Ammon's horn (tissue), 1 donor: ENCODE results near the gene GPRC6A.
"Not testable (repeated sequence)": the region's sequence is repeated elsewhere in the genome, so short reads cannot be mapped to it uniquely, and the experiment has no call there.

Source experiments
- DNase-seq: peaks from one replicate; pipeline ENCODE4 v3.0.0-alpha.2; 2016; ENCODE audit warnings: low spot score

GPRC6A gene, protein sequence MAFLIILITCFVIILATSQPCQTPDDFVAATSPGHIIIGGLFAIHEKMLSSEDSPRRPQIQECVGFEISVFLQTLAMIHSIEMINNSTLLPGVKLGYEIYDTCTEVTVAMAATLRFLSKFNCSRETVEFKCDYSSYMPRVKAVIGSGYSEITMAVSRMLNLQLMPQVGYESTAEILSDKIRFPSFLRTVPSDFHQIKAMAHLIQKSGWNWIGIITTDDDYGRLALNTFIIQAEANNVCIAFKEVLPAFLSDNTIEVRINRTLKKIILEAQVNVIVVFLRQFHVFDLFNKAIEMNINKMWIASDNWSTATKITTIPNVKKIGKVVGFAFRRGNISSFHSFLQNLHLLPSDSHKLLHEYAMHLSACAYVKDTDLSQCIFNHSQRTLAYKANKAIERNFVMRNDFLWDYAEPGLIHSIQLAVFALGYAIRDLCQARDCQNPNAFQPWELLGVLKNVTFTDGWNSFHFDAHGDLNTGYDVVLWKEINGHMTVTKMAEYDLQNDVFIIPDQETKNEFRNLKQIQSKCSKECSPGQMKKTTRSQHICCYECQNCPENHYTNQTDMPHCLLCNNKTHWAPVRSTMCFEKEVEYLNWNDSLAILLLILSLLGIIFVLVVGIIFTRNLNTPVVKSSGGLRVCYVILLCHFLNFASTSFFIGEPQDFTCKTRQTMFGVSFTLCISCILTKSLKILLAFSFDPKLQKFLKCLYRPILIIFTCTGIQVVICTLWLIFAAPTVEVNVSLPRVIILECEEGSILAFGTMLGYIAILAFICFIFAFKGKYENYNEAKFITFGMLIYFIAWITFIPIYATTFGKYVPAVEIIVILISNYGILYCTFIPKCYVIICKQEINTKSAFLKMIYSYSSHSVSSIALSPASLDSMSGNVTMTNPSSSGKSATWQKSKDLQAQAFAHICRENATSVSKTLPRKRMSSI

DNA sequence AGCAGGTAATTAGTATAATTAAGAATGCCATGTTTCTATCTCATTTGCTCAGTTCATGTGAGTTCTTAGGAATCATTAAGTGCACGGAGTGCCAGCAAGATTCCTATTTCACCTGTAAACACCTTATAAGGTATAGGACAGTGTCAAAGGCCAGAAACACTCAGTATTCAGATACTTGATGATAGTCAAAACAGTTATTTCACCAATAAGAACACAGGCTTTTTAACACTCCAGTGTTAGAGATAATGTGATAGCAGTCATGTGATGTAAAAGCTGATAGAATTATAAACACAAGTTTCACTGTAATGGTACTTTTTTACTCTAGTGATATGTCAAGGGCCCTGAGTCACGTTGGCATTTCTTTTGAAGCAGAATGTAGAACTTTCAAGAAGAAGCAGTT is at the start of gene GPRC6A:
GPRC6A (minus strand) TSS at position 101 of the 400 bp plus-strand sequence; CDS start at position 31, 70 bp downstream.
- no peak for DNase-seq

DNA sequence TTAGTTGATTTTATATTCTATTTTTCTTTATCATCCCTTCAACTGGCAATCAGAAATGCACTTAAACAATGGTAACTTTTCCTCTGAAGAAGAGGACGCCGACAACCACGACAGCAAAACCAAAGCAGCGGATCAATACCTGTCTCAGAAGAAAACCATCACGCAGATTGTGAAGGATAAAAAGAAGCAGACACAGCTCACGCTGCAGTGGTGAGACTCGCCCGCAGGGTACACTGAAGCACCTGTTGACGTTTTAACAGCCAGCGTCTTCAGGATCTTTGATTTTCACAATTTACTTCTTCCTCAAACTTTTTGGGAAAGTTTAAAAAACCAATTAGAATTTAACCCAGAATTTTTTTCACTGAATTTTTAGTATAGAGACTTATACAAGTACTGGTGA is 48.9 kb upstream of the GPRC6A start:
- DNase-seq, result no peak

- DNase-seq, result no peak
Observed at GRCh38 chr6:116876635-116877611, 48.0 kb upstream of the GPRC6A start, which contains the start of gene RFX6. Gene RFX6, plus strand, starts transcription at chr6:116877242. Its CDS starts 34 bp downstream, at chr6:116877276.

- no peak for DNase-seq
Observed at GRCh38 chr6:116876107-116876506, 47.2 kb upstream of the GPRC6A start.

DNA sequence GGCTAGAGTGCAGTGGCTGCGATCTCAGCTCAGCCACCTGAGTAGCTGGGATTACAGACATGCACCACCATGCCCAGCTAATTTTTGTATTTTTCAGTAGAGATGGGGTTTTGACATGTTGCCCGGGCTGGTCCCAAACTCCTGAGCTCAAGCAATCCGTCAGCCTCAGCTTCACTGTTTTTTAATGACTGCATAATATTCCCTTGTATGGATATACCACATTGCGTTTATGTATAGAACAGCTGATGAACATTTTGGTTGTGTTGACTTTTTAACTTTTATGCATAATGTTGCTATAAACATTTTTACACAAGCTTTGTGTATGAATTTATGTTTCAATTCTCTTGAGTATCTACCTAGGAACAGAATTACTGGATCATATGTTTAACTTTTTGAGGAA is 43.9 kb upstream of the GPRC6A start:
- DNase-seq, result no peak

DNA sequence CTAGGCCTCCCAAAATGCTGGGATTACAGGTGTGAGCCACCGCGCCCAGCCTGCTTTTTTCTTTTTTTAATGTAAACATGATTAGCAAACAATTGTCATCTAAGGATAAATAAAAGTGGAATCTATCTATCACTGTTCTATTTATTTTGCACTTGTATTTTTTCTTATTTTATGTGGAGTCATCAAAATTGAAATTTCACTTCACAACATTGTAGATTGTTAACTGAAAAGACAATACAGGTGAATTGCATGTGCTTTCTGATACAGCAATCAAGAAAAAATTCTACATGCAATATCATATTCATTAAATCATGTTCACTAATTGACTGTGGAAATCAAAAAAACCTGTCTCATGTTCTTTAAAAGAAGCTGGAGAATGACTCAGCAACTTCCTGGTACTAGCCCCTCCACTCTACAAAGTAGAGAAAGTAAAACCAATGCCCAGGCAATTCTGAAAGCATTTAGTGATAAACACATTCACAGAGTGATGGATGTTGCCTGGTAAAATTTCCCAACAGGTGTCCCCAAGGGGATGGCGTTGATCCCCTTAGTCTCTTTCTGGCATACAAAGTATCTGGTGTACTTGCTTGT is 37.5 kb upstream of the GPRC6A start:
- DNase-seq, result no peak

DNA sequence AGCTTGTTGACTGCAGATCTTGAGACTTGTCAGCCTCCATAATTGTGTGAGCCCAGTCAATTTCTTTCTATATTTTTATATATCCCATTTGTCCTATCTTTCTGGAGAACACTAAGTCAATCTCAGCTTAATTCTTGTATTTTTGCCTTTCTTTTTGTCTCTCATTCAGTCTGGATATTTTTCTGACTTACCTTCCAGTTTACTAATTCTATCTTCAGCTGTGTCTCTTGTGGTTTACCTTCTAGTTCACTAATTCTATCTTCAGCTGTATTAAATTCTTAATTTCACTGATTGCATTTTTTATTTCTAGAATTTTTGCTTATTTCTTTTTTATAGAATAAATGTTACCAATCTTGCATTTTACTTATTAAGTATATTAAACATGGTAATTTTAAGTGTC is 30.4 kb upstream of the GPRC6A start:
- DNase-seq, result no peak

GRCh38 chr6:116858060-116858459 is 29.2 kb upstream of the GPRC6A start:
- no peak for DNase-seq

DNA sequence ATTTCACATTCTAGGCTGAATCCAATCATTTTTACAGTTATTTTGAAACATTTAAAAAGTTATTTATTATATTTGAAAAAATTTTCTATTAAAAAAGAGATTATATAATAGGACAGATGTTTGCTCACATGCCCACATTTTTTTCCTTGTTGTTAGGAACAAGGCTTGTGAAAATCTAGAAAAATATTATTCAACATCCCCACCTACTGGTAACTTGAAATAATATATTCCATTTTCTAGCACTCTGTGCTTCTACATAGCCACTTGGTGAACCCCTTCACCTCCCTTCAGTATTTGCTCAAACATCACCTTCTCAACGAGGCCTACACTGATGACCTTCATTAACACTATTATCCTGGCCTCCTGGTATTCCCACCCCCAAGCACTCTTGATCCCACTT is 18.3 kb upstream of the GPRC6A start:
- peak; percentile 5 for DNase-seq

DNA sequence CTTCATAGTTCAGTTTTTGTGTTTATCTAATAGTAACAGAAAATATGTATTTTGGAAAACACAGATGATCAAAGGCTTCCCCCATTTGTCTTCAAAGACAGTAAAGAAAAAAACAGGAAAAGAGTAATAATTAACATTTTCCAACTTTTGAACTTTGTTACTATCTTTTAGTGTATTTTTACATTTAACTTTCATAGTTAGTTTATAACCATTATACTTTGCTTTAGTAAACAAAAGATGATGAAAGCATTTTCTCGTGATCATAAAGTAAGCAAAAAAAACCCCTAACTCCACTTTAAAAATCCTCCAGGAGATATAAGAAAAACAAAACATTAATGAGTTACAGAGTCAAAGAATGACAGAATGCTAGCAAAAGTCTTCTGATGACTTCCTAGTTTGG is 13.6 kb upstream of the GPRC6A start:
- DNase-seq, result no peak

- no peak for DNase-seq
Observed at GRCh38 chr6:116840091-116840490, 11.2 kb upstream of the GPRC6A start.

GRCh38 chr6:116836606-116837342 is 7.9 kb upstream of the GPRC6A start:
- no peak for DNase-seq

DNA sequence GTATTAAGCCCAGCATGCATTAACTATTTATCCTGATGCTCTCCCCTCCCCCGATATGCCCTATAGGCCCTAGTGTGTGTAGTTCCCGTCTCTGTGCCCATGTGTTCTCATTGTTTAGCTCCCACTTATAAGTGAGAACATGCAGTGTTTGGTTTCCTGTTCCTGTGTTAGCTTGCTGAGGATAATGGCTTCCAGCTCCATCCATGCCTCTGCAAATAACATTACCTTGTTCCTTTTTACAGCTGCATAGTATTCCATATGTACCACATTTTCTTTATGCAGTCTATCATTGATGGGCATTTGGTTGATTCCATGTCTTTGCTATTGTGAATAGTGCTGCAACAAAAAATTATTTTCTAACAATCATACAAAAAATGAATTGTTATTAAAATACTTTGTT is 5.6 kb upstream of the GPRC6A start:
- DNase-seq, result not testable (repeated sequence)

DNA sequence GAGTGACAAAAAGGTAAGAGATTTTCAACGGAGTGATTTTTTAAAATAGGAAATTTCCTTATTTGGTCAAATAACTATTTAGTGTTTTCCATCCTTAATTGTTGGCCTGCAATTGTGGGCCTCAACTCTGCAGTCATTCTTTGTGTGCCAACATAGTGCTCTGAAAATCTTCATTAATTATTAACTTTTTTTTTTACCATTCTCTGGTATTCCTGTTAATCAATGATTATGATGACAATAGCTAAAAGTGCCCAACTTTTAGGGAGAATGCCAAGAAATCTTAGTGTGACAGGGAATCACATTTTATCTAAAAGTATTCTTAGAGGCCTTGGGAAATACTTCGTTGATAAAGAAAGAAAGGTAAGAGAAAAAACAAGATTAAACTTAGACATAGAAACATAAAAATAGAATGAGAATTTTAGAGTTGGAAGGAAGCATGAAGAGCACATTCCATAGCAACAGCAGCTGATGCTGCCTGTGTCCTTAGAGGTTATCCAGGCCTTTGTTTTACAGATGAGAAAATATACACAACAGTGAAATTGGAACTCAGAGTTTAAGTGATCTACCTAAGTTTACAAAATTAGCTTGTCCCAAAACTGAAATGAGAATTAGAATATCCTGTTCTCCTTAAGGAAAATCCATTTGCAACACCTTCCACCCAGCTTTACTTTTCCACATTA is 1.2 kb downstream of the GPRC6A start:
- no peak for DNase-seq

GRCh38 chr6:116816336-116816735 is 12.5 kb downstream of the GPRC6A start:
- not testable (repeated sequence) for DNase-seq

DNA sequence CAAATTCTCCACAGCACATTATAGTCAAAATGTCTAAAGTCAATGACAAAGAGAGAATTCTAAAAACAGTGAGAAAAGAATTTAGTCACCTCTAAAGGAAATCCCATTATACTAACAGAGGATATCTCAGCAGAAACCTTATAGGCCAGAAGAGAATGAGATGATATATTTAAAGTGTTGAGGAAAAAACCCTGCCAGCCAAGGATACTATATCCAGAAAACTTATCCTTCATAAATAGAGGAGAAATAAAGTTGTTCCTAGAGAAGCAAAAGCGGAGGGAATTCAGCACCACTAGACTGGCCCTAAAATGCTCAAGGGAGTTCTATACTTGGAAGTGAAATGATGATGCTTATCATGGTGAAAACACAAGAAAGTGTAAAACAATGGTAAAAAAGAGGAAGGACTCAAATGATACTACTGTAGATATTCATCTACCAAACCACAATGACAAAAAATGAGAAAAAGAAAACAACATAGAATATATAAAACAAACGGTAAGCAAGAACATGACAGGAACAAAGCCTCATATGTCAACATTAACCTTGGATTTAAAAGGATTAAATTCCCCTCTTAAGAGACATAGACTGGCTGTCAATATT is 16.7 kb downstream of the GPRC6A start:
- DNase-seq, result no peak

DNA sequence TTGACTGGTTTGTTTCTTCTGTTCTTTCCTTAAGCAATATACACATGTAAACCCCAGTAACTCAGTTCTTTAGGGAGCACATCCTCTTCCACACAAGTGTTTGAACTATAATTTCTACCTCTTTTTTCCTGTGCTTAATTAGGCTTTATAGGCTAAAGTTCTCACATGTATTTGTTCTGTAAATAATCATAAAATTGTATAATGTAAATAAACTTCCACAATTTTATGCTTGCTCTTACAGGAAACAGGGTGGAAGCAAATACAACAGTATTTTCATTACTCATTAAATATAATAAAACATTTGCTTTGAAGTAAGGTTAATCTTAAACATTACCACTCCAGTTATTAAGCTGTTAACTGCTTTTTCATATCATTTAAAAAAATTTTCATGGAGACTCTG is 26.9 kb downstream of the GPRC6A start:
- DNase-seq, result no peak

- DNase-seq, result no peak
Observed at GRCh38 chr6:116799945-116800344, 28.9 kb downstream of the GPRC6A start.

GRCh38 chr6:116797585-116797984 is 31.3 kb downstream of the GPRC6A start:
- no peak for DNase-seq

- DNase-seq, result no peak
Observed at GRCh38 chr6:116793224-116793623, 35.7 kb downstream of the GPRC6A start.
